ENCODE results near the gene RGS9. TPM values are rescaled to one million over a fixed set of nuclear protein-coding genes. Genes with fewer than 3 reads are reported as not detected.

RGS9 gene
- total RNA-seq, 1 donor from 2014 or later, result 7.9 TPM

DNA sequence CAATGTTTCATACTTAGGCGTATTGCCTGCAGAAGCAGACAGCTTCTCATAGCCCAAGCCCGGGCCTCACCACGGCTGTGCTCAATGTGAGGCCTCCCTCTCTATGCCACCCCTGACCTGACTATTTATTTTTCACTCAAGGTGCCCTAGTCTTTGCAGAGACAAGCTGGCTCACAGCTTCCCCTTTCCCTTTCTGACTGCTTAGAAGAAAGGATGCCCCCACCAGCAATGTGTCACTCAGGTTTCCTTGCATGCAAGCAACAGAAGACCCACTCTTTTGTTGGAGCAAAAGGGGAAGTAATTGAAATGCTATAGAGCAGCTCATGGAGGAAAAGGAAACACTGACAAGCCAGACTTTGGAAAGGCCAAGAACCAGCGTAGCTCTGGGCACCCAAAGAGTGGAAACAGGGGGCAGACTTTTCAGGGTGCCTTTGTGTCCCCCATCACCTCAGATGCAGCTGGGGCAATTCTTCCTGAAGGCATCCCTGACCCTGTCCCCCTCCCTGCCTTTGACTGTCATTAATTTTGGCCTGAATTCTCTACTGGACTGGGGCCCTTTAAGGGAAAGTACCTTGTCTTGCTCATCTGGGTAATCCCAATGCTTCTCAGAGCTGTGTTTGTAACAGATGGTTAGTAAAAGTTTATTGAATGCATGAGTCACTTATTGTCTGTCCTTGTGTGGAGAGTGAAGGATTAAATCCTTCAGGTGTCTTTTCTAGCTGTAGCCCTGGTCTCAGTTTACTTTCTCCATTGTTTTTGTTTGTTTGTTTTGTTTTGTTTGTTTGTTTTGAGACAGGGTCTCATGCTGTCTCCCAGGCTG is 17.8 kb downstream of the RGS9 start:
- Histone ChIP-seq H3K27ac (no peak overlapping the region), H3K27me3 (ENCODE audit: low read depth) (no peaks in the 10 kb centered on the region), H3K4me1 (no peaks in the 10 kb centered on the region), H3K4me3 (no peak overlapping the region), H3K36me3 (no peaks in the 10 kb centered on the region), H3K9me3 (no peaks in the 10 kb centered on the region)
- intact Hi-C loops (cut with DNase I), result no loop called here
- no peak for DNase-seq
- ATAC-seq, result no peak
- TF ChIP-seq, protein P1, sequence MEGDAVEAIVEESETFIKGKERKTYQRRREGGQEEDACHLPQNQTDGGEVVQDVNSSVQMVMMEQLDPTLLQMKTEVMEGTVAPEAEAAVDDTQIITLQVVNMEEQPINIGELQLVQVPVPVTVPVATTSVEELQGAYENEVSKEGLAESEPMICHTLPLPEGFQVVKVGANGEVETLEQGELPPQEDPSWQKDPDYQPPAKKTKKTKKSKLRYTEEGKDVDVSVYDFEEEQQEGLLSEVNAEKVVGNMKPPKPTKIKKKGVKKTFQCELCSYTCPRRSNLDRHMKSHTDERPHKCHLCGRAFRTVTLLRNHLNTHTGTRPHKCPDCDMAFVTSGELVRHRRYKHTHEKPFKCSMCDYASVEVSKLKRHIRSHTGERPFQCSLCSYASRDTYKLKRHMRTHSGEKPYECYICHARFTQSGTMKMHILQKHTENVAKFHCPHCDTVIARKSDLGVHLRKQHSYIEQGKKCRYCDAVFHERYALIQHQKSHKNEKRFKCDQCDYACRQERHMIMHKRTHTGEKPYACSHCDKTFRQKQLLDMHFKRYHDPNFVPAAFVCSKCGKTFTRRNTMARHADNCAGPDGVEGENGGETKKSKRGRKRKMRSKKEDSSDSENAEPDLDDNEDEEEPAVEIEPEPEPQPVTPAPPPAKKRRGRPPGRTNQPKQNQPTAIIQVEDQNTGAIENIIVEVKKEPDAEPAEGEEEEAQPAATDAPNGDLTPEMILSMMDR (IDR thresholded peaks at IDR 0.05), result no peak

DNA sequence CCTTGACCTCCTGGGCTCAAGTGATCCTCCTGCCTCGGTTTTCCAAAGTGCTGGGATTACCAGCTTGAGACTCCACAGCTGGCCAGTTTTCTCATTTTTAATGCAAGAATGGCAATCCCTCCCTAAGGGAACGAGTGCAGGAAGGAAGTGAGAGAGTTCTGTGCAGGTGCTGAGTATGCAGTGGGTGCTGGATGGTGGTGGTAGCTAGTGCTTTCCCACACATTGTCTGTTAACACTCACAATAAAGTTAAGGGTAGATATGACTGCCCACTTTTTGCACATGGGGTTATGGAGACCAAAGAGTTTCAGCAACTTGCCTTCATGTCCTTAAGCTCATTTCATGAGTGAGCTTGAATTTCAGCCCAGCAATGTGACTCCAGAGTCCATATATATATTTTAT is 18.5 kb downstream of the RGS9 start:
- no peaks in the 10 kb centered on the region for H3K36me3 ChIP-seq
- TF ChIP-seq, protein P1 (IDR thresholded peaks at IDR 0.05), result no peak
- DNase-seq (no peak), ATAC-seq (no peak)
- H3K9me3 ChIP-seq, result no peaks in the 10 kb centered on the region
- H3K27me3 ChIP-seq (ENCODE audit: low read depth), result no peaks in the 10 kb centered on the region
- H3K27ac ChIP-seq, result no peak overlapping the region
- H3K4me1 ChIP-seq, result no peaks in the 10 kb centered on the region
- intact Hi-C loops (cut with DNase I), result no loop called here
- H3K4me3 ChIP-seq, result no peak overlapping the region

DNA sequence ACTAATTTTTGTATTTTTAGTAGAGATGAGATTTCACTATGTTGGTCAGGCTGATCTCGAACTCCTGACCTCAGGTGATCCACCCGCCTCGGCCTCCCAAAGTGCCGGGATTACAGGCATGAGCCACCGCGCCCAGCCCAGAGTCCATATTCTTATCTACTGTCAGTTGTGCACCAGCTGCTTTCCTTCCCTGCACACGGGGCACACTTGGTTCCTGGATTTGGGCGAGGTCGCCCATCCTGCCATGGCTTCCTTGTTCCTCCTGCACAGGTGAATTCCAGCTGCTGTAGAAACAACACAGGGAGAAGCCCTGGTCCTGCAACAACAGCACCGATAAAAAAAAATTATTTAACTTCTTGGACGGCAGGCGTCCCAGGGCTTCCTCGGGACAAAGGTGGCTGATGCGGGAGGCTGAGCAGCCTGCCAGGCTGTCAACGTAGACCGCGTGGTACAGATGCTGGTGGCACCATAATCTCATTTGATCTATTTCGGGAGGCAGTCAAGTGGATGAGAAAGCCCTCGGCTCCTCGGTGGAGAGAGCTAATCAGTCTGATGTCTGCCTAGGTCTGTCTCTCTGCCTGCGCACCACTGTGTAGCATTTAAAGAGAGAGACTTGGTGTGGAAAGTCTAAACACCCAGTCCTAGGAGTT is 19.1 kb downstream of the RGS9 start:
- H3K9me3 ChIP-seq, result no peaks in the 10 kb centered on the region
- H3K27ac ChIP-seq, result no peak overlapping the region
- intact Hi-C loops (cut with DNase I), result no loop called here
- H3K4me3 ChIP-seq, result no peak overlapping the region
- no peaks in the 10 kb centered on the region for H3K4me1 ChIP-seq
- TF ChIP-seq, protein P1 (IDR thresholded peaks at IDR 0.05), result no peak
- no peaks in the 10 kb centered on the region for H3K36me3 ChIP-seq
- H3K27me3 ChIP-seq (ENCODE audit: low read depth), result no peaks in the 10 kb centered on the region
- DNase-seq (no peak), ATAC-seq (no peak)

GRCh38 chr17:65156835-65157565 is 19.8 kb downstream of the RGS9 start:
- DNase-seq, result no peak
- Histone ChIP-seq H3K4me1 (no peaks in the 10 kb centered on the region), H3K36me3 (no peaks in the 10 kb centered on the region)

GRCh38 chr17:65158041-65158440 is 20.9 kb downstream of the RGS9 start:
- TF ChIP-seq, protein P1 (IDR thresholded peaks at IDR 0.05), result no peak
- Histone ChIP-seq H3K27ac (no peak overlapping the region), H3K36me3 (no peaks in the 10 kb centered on the region), H3K4me1 (no peaks in the 10 kb centered on the region), H3K9me3 (no peaks in the 10 kb centered on the region), H3K4me3 (no peak overlapping the region), H3K27me3 (ENCODE audit: low read depth) (no peaks in the 10 kb centered on the region)
- DNase-seq, result no peak
- intact Hi-C loops (cut with DNase I), result no loop called here
- no peak for ATAC-seq

More at GRCh38 chr17:65156835-65157565, 19.8 kb downstream of the RGS9 start:
- no peak for ATAC-seq
- Histone ChIP-seq H3K27ac (no peak overlapping the region), H3K9me3 (no peaks in the 10 kb centered on the region), H3K4me3 (no peak overlapping the region), H3K27me3 (ENCODE audit: low read depth) (no peaks in the 10 kb centered on the region)
- TF ChIP-seq, protein P1 (IDR thresholded peaks at IDR 0.05), result no peak
- intact Hi-C loops (cut with DNase I), result no loop called here

Data from lower lobe of right lung (tissue), 2 donors.